Natural killer cell treated with Interleukin-12 subunit alpha and Interleukin-12 subunit beta and Interleukin-15 and Interleukin-18, amount 100 ng/mL, for 72 hours (primary cell): ENCODE measurements around the gene MAP7D2. TPM values are rescaled to one million over a fixed set of nuclear protein-coding genes. Genes with fewer than 3 reads are reported as not detected.

Experiments
- ATAC-seq, 2 donors: fragments of 150-1000 bp; cut with Tn5 transposase in 1 of 2; sonication (Bioruptor Pico), chemical (Tn5 transposase) in 1 of 2; 2 replicates each; pipeline ENCODE4 v1.10.0; 2021
- DNase-seq: peaks from one replicate; pipeline ENCODE4 v3.0.0; 2022; ENCODE audit warnings: low spot score
- H3K27ac Mint-ChIP-seq, 2 donors: 1 replicate in 1 of 2; 2 replicates in 1 of 2; pipeline ENCODE4 v1.8.0; 2022; ENCODE audit warnings: mixed read lengths in 2 of 2, mild to moderate bottlenecking in 1 of 2, moderate library complexity in 1 of 2
- H3K27me3 Mint-ChIP-seq, 2 donors: 1 replicate in 1 of 2; 2 replicates in 1 of 2; pipeline ENCODE4 v1.8.0; 2022; ENCODE audit warnings: mixed read lengths in 2 of 2
- H3K36me3 Mint-ChIP-seq: one replicate; pipeline ENCODE4 v1.8.0; 2022; ENCODE audit warnings: mixed read lengths
- H3K4me1 Mint-ChIP-seq, 2 donors: 1 replicate in 1 of 2; 2 replicates in 1 of 2; pipeline ENCODE4 v1.8.0; 2022; ENCODE audit warnings: low read depth in 2 of 2, mixed read lengths in 2 of 2, mild to moderate bottlenecking in 1 of 2
- H3K4me3 Mint-ChIP-seq: one replicate; pipeline ENCODE4 v1.8.0; 2022; ENCODE audit warnings: mixed read lengths
- H3K9me3 Mint-ChIP-seq: 2 replicates; pipeline ENCODE4 v1.8.0; 2022; ENCODE audit warnings: mixed read lengths
- total RNA-seq, 2 donors: library from RNA; stranded (reverse); gene quantifications; one replicate each; pipeline ENCODE4 v1.2.3, GENCODE V29; 2022

The MAP7D2 gene
- total RNA-seq, 2 donors from 2014 or later, result 0.17 TPM

DNA sequence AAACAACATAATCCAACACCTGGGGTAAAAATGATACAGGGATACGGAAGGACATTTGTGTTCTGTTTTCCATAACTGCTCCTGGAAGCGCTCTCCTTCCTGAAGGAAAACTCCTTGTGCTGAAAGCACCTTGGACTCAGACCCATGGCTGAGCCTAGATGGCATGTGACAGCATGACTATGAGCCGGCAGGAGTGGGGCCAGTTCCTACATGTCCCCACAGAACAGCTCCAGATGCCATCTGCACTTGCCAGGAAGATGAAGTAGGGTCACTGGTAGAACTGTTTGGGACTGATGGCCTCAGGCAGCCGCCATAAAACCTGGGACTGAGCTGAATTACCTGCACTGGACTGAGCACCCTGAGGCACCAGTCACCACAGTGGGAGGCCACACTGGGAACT, 69.8 kb downstream of the MAP7D2 start:
- no peaks in the 10 kb centered on the region for H3K36me3 Mint-ChIP-seq

DNA sequence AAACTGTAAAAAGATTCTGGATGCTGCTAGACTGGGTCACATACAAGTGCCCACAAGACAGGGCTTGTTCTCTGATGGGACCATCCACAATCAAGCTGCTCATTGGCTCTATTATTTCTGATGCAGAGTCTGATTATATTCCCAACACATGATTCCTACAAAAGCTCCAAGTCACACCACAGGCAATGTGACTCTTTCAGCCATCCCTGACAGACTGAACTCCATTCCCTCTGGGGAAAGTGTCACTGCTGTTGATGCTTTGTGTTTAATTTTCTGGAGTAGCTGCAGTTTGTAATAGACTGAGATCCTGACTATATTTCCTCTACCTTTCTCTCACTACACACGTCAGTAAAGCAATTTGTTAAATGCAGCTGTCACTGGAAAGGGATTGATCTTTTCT, 70.5 kb downstream of the MAP7D2 start:
- Mint-ChIP-seq H3K9me3 (no peaks in the 10 kb centered on the region), H3K4me3 (no peak overlapping the region), H3K27ac (no peak overlapping the region), H3K4me1 (peaks cover 0 to 3% of the 10 kb centered on the region in 2 donors), H3K27me3 (peaks cover 0 to 3% of the 10 kb centered on the region in 2 donors), H3K36me3 (no peaks in the 10 kb centered on the region)
- ATAC-seq (no peak), DNase-seq (peak; percentile 13)

More for the DNA sequence above, 69.8 kb downstream of the MAP7D2 start:
- H3K4me3 Mint-ChIP-seq, result no peak overlapping the region
- DNase-seq (peak; percentile 18), ATAC-seq (no peak)
- peaks cover 0 to 3% of the 10 kb centered on the region in 2 donors for H3K27me3 Mint-ChIP-seq
- H3K9me3 Mint-ChIP-seq, result no peaks in the 10 kb centered on the region
- H3K4me1 Mint-ChIP-seq, result peaks cover 0 to 3% of the 10 kb centered on the region in 2 donors
- H3K27ac Mint-ChIP-seq, result no peak overlapping the region

DNA sequence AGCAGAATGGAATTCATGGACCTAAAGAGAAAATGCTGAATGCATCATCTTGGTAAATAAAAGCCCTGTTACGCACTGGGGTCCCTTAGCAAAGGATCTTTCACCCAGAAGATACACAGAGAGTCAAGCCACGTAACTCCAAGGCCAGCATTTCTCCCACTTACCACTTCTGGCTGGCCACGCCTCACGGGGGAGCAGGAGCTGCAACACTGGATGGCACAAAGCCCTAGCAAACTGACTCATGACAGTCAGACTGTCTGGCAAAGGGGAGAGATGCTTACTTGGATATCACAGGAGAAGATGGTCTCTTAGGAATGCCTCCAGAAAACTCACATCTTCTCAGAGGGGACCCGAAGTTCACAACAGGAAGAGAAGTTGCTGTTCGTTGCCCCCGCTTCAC, 74.5 kb downstream of the MAP7D2 start:
- Mint-ChIP-seq H3K27ac (no peak overlapping the region), H3K4me3 (no peak overlapping the region), H3K9me3 (no peaks in the 10 kb centered on the region), H3K27me3 (peaks cover 0 to 9% of the 10 kb centered on the region in 2 donors), H3K36me3 (no peaks in the 10 kb centered on the region), H3K4me1 (no peaks in the 10 kb centered on the region)
- DNase-seq (no peak), ATAC-seq (no peak)

DNA sequence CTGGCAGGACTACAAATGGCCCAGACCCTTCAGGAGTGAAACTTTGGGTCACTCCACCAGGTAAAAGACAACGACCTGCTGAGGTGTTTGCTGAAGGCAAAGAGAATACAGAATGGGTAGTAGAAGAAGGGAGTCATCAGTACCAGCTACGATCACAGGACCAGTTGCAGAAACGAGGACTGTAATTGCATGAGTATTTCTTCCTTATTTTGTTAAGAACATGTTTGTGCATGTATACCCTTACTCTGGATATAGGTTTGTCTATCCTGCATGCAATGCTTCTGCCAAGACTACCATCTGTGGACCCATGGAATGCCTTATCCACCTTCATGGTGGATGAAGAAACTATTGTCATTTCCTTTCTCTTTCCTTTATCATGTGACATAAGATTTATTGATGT, 77.7 kb downstream of the MAP7D2 start:
- ATAC-seq (no peak), DNase-seq (peak; percentile 34)
- Mint-ChIP-seq H3K36me3 (no peaks in the 10 kb centered on the region), H3K4me3 (no peak overlapping the region), H3K27me3 (peaks cover 0 to 6% of the 10 kb centered on the region in 2 donors), H3K4me1 (no peaks in the 10 kb centered on the region), H3K27ac (no peak overlapping the region), H3K9me3 (no peaks in the 10 kb centered on the region)

DNA sequence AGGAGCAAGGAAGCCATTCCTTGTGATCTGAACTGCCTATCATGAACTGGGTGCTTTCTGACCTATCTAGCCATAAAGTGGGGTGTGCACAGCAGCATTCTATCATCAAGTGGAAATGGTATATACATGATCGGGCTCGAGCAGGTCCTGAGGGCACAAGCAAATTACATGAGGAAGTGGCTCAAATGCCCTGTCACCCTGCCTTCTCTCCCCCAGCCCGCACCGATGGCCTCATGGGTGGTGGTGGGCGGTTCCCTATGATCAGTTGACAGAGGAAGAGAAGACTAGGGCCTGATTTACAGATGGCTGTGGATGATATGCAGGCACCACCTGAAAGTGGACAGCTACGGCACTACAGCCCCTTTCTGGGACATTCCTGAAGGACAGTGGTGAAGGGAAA, 79.5 kb downstream of the MAP7D2 start:
- Mint-ChIP-seq H3K4me1 (no peaks in the 10 kb centered on the region), H3K9me3 (no peaks in the 10 kb centered on the region), H3K4me3 (no peak overlapping the region), H3K36me3 (no peaks in the 10 kb centered on the region), H3K27me3 (peaks cover 0 to 6% of the 10 kb centered on the region in 2 donors), H3K27ac (no peak overlapping the region)
- peak; percentile 25 for DNase-seq
- ATAC-seq, result no peak

DNA sequence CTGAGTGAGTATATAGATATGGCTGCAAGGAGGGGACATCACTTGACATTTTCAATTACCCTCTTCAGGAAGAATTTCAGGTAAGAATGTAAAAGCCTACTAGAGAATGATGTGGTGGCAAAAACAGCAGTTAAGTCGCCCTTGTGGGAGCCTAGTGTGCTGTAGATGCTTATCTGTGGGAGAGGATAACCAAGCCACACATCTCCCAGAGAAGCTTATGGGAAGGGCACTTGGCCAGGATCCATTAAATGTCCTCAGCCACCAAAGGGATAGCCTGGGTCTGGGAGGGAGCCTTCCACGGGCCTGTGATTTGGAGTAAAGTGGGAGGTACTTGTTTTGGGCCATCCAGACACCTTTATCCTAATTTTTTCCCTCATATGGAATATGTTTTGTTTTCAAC, 84.5 kb downstream of the MAP7D2 start:
- H3K4me1 Mint-ChIP-seq, result no peaks in the 10 kb centered on the region
- ATAC-seq (no peak), DNase-seq (no peak)
- H3K9me3 Mint-ChIP-seq, result no peaks in the 10 kb centered on the region
- H3K27me3 Mint-ChIP-seq, result no peaks in the 10 kb centered on the region
- no peak overlapping the region for H3K4me3 Mint-ChIP-seq
- H3K36me3 Mint-ChIP-seq, result no peaks in the 10 kb centered on the region
- H3K27ac Mint-ChIP-seq, result no peak overlapping the region

DNA sequence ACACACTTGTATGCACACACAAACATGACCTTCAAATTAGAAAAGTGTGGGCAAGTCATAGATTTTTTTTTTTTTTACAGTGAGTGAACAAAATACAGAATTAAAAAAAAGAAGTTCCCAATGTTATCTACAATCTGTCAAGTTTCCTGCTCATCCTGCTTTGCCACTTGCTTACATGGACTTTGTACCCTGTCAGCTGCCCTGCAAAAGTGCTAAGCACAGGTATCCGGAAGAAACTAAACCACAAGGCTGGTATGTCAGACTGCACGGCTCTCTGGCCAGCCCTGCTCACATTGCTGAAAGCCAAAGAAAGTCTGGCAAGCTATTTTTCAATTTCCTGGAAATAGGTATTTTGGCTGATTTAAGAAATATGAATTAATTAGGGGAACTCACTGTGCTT, 87.0 kb downstream of the MAP7D2 start:
- Mint-ChIP-seq H3K4me3 (no peak overlapping the region), H3K27ac (no peak overlapping the region), H3K4me1 (no peaks in the 10 kb centered on the region), H3K9me3 (no peaks in the 10 kb centered on the region), H3K27me3 (peaks cover 0 to 2% of the 10 kb centered on the region in 2 donors), H3K36me3 (no peaks in the 10 kb centered on the region)
- no peak for ATAC-seq
- no peak for DNase-seq

DNA sequence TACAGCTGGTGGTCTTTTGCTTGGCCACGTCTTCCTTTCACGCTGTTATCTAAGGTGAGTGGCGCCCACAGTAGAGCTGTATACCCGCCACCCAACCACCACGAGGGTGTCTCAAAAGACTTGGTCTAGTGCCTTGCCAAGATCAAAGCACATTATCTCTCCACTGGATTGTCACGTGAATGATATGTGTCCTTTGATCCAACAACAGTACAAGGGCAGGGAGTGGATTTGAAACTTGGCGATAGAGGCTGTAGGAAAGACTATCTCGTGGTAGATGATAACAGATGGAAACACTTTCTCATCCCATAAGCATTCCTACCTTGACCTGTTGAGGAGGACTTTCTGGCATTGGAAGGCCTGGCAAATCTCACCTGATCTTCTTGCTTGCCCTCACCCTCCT, 88.1 kb downstream of the MAP7D2 start:
- Mint-ChIP-seq H3K27me3 (peaks cover 0 to 2% of the 10 kb centered on the region in 2 donors), H3K27ac (no peak overlapping the region), H3K36me3 (no peaks in the 10 kb centered on the region), H3K9me3 (no peaks in the 10 kb centered on the region), H3K4me3 (no peak overlapping the region), H3K4me1 (no peaks in the 10 kb centered on the region)
- DNase-seq (no peak), ATAC-seq (peak in 1 of 2 donors; percentile 18)

DNA sequence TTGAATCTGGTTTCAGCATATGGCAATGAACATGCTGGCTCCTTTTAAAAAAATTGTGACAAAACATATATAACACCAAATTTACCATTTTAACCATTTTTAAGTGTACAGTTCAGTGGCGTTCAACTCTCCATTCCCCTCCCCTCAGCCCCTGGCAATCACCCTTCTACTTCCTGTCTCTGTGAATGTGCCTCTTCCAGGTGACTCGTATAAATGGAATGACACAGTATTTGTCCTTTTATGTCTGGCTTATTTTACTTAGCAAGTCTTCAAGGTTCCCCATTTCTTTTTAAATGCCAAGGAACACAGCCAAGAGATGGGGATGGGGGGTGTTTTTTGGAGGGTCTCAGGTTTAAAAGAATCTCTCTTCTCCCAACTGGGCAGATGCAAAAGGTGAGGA, 90.4 kb downstream of the MAP7D2 start:
- DNase-seq (no peak), ATAC-seq (no peak)
- no peak overlapping the region for H3K4me3 Mint-ChIP-seq
- no peaks in the 10 kb centered on the region for H3K36me3 Mint-ChIP-seq
- no peaks in the 10 kb centered on the region for H3K4me1 Mint-ChIP-seq
- peaks cover 0 to 2% of the 10 kb centered on the region in 2 donors for H3K27me3 Mint-ChIP-seq
- no peaks in the 10 kb centered on the region for H3K9me3 Mint-ChIP-seq
- no peak overlapping the region for H3K27ac Mint-ChIP-seq

DNA sequence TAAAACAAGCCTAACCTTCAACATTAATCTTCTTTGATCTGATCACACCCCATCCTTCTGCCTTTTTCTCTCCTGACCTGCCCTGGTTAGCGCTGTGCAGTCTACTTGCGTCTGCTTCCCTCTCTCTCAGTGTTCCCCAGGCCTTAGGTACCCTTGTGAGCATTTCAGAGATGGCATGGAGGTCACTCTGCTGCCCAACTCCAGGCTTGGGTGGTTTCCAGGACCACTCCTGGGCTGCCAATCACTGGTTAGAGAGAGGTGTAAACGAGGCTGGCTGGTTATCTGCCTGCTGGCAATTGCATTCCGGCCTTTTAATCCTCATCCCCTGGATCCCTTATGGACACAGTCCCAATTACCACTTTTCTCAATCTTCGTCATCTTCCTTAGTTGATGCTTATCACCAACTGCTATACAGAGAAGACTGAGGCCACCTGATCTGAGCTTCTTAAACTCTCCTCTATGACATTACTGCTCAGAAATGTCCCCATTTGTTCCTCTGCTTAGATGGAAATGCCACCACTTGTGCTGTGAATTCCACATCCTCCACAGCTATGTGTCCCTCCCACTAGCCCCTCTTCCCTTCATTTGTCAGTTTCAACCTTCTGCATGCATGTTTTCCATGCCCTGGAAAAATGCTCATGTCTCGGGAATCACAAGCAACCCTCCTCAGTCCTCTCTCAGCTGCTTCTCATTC, 96.9 kb downstream of the MAP7D2 start:
- no peak overlapping the region for H3K4me3 Mint-ChIP-seq
- DNase-seq (no peak), ATAC-seq (no peak)
- no peak overlapping the region for H3K27ac Mint-ChIP-seq
- H3K36me3 Mint-ChIP-seq, result peaks cover 12% of the 10 kb centered on the region
- H3K27me3 Mint-ChIP-seq, result peaks cover 9 to 22% of the 10 kb centered on the region in 2 donors
- peaks cover 0 to 2% of the 10 kb centered on the region in 2 donors for H3K4me1 Mint-ChIP-seq
- H3K9me3 Mint-ChIP-seq, result peaks cover 3% of the 10 kb centered on the region

DNA sequence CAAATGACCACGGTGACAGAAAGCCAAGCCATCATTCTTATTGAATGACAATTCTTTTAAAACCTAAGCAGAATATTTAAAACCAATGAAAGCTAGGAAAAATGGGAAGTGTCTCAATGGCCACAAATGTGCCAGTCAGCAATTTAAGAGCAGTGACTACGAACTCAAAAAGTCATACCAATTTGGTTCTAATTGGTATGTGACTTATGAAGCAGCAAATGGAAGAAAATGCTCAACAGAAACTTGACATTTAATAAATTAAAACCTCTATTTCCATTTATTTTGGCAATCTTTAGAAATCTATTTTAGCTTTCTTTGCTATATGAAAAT, 100.1 kb downstream of the MAP7D2 start:
- H3K27ac Mint-ChIP-seq, result no peak overlapping the region
- H3K9me3 Mint-ChIP-seq, result peaks cover 3% of the 10 kb centered on the region
- H3K27me3 Mint-ChIP-seq, result peaks cover 11 to 22% of the 10 kb centered on the region in 2 donors
- peaks cover 12% of the 10 kb centered on the region for H3K36me3 Mint-ChIP-seq
- ATAC-seq (no peak), DNase-seq (no peak)
- no peak overlapping the region for H3K4me3 Mint-ChIP-seq
- H3K4me1 Mint-ChIP-seq, result peaks cover 0 to 2% of the 10 kb centered on the region in 2 donors

DNA sequence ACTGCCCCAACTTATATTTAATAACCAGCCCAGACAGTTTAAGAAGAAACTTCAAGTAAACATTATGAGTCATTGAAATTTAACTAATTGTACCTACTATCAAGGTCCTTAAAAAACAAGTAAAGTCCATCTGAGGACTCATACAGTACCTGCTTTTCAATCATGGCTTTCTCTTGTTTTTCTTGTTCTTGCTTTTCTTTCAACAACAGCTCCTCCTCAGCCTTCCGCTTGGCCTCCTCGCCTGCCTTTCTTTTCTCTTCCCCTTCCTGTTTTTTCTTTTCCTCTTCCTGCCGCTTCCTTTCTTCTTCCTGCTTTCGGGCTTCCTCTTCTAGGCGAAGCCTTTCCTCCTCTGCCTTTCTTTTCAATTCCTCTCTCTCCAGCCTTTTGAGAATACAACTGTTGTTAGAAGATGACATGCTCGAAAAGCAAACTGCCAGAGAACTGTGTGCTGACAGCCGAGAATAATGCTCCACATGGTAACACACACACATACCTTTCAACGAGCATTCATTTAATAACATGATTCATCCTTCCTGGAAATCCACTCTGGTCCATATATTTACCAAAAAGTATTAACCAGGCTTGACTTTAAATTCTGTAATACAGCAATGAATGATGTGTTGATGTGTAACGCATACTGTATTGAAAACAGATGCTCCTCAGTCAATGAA, 100.6 kb downstream of the MAP7D2 start:
- no peak overlapping the region for H3K27ac Mint-ChIP-seq
- peaks cover 3% of the 10 kb centered on the region for H3K9me3 Mint-ChIP-seq
- H3K27me3 Mint-ChIP-seq, result peaks cover 11 to 22% of the 10 kb centered on the region in 2 donors
- no peak overlapping the region for H3K4me3 Mint-ChIP-seq
- no peak for ATAC-seq
- DNase-seq, result no peak
- H3K4me1 Mint-ChIP-seq, result peaks cover 0 to 2% of the 10 kb centered on the region in 2 donors
- peaks cover 12% of the 10 kb centered on the region for H3K36me3 Mint-ChIP-seq

DNA sequence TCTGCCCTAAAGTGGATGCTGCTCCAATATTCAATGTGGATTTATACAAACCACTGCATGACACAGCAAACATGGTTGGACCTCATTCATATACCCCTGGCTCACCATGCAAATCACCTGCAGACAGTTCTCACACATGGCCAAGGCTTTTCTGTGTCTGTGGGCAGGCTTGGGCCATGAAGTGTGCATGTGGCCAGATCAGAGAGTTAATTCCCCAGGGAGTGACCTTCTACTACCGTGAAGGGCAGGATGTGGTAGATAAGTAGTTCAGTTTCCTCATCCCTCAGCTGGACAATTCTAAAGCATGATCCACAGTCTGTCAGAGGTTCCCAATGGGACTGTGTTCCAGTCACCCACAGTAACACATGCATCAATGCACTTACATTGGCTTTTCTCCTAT, 101.3 kb downstream of the MAP7D2 start:
- Mint-ChIP-seq H3K36me3 (peaks cover 12% of the 10 kb centered on the region), H3K9me3 (peaks cover 3% of the 10 kb centered on the region), H3K4me3 (no peak overlapping the region), H3K27me3 (peaks cover 11 to 20% of the 10 kb centered on the region in 2 donors), H3K27ac (no peak overlapping the region), H3K4me1 (peaks cover 0 to 2% of the 10 kb centered on the region in 2 donors)
- DNase-seq (no peak), ATAC-seq (no peak)

DNA sequence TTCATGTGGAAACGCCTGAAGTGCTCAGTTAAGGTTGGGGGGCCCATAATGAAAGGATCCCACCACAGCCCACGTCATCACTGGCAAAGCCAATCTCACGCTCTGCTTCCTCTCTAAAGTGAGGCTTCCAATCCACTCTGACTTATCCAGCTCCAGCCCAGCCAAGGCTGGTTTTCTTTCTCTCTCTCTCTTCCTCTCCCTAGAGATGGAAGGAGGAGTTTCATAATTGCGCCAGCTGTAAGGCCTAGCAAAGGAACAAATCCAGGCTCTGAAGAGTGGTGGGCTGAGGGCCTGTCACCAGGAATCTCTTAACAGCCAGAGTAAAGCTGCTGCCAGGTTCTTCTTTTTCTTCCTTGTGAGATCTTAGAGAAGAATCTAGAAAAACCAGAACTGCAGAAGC, 105.1 kb downstream of the MAP7D2 start:
- H3K27me3 Mint-ChIP-seq, result peaks cover 5 to 6% of the 10 kb centered on the region in 2 donors
- H3K36me3 Mint-ChIP-seq, result peaks cover 11% of the 10 kb centered on the region
- no peaks in the 10 kb centered on the region for H3K4me1 Mint-ChIP-seq
- no peak for ATAC-seq
- no peak for DNase-seq
- H3K9me3 Mint-ChIP-seq, result peaks cover 3% of the 10 kb centered on the region
- no peak overlapping the region for H3K4me3 Mint-ChIP-seq
- no peak overlapping the region for H3K27ac Mint-ChIP-seq
